Dermis microvascular lymphatic vessel endothelial cell (primary cell): ENCODE measurements around the gene TOLLIP. TPM values are rescaled to one million over a fixed set of nuclear protein-coding genes. Genes with fewer than 3 reads are reported as not detected.
A peak's percentile ranks its signal among the peaks of the same experiment; 100 is the strongest.

Experiments
- DNase-seq, 2 donors: peaks; one replicate each; pipeline versions ENCODE4 v3.0.0 to v3.0.0-alpha.2; 2010; ENCODE audit warnings: low read depth in 2 of 2
- total RNA-seq: library from RNA; depleted of rRNA; stranded (reverse); fragments of >200 nt; gene quantifications from 2 replicates; pipeline ENCODE4 v1.2.1, GENCODE V29; 2014

TOLLIP gene
- total RNA-seq, 1 donor from 2014 or later, result 16.6 TPM

GRCh38 chr11:1298695-1299492 lies 10.5 kb downstream of the TOLLIP start:
- DNase-seq, result no peak

GRCh38 chr11:1297576-1298473 lies 11.6 kb downstream of the TOLLIP start:
- DNase-seq, result peak in 1 of 2 donors; percentile 38

- no peak for DNase-seq
These were observed 12.3 kb downstream of the TOLLIP start for GRCh38 chr11:1297011-1297575.

GRCh38 chr11:1296287-1296686 lies 13.1 kb downstream of the TOLLIP start:
- DNase-seq, result no peak

GRCh38 chr11:1295591-1295990 lies 13.8 kb downstream of the TOLLIP start:
- no peak for DNase-seq

GRCh38 chr11:1295086-1295485 lies 14.3 kb downstream of the TOLLIP start:
- no peak for DNase-seq

- DNase-seq, result no peak
These were observed 15.8 kb downstream of the TOLLIP start for GRCh38 chr11:1293619-1294015.

GRCh38 chr11:1292644-1293618 lies 16.5 kb downstream of the TOLLIP start:
- no peak for DNase-seq

- no peak for DNase-seq
These were observed 17.3 kb downstream of the TOLLIP start for GRCh38 chr11:1292018-1292643.

- no peak for DNase-seq
These were observed 18.0 kb downstream of the TOLLIP start for GRCh38 chr11:1291295-1292017.

- no peak for DNase-seq
These were observed 19.1 kb downstream of the TOLLIP start for GRCh38 chr11:1290052-1291040.

- DNase-seq, result no peak
These were observed 20.1 kb downstream of the TOLLIP start for GRCh38 chr11:1289211-1289935.

- DNase-seq, result no peak
These were observed 20.8 kb downstream of the TOLLIP start for GRCh38 chr11:1288426-1289151.

GRCh38 chr11:1287928-1288327 lies 21.5 kb downstream of the TOLLIP start:
- DNase-seq, result no peak

GRCh38 chr11:1285876-1286275 lies 23.6 kb downstream of the TOLLIP start:
- DNase-seq, result no peak

- no peak for DNase-seq
These were observed 24.1 kb downstream of the TOLLIP start for GRCh38 chr11:1285316-1285744.

- no peak for DNase-seq
These were observed 25.5 kb downstream of the TOLLIP start for GRCh38 chr11:1283906-1284305.
